NCI-H1092 treated with DMSO at 0.1 percent for 48 hours (cell line): ENCODE data around the gene AFF1.
"Not testable (repeated sequence)": the region's sequence is repeated elsewhere in the genome, so short reads cannot be mapped to it uniquely, and the experiment has no call there.

Experiments used
- DNase-seq: peaks from one replicate; lab custom pipeline; 2025; lab: John Stamatoyannopoulos, UW

Gene AFF1

DNA sequence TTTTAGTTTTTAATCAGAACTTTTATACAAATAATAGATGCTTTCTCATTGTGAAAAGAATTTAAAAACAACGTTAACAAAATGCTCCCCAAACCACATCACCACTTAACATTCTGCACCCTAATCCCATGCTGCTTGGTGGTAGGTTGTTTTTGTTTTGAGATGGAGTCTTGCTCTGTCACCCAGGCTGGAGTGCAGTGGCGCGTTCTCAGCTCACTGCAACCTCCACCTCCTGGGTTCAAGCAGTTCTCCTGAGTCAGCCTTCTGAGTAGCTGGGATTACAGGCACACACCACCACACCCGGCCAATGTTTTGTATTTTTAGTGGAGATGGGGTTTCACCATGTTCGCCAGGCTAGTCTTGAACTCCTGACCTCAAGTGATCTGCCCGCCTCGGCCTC, 102.4 kb downstream of the AFF1 start:
- not testable (repeated sequence) for DNase-seq

DNA sequence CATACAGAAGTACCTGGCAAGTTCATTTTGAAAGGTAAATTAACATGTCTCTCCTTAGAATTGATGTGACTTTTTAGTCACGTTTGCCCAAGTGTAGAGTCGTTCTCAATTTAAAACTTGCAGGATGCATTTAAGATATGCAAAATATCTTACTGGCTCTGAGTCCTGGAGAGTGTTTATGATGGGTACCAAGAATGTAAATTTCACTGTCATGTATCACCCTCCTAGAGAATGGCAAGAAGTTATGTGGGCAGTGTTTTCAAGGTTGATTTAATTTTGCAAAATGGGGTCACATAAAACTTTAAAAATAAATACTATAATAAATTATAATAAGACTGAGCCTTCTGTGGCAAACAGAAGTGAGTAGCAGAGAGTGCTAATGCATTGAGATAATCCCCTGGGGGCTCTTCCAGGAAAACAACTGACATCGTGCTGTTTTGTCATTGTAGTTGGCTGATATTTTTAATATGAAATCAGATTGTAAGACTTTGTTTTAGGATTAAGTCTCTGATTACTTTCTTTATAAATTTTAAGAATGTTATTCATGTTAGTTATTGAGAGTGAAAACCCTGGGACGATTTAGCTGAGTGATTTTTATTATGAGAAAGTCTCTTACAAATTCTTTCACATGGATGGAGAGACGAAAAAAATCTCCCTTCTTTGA, 103.0 kb downstream of the AFF1 start:
- DNase-seq, result no peak

DNA sequence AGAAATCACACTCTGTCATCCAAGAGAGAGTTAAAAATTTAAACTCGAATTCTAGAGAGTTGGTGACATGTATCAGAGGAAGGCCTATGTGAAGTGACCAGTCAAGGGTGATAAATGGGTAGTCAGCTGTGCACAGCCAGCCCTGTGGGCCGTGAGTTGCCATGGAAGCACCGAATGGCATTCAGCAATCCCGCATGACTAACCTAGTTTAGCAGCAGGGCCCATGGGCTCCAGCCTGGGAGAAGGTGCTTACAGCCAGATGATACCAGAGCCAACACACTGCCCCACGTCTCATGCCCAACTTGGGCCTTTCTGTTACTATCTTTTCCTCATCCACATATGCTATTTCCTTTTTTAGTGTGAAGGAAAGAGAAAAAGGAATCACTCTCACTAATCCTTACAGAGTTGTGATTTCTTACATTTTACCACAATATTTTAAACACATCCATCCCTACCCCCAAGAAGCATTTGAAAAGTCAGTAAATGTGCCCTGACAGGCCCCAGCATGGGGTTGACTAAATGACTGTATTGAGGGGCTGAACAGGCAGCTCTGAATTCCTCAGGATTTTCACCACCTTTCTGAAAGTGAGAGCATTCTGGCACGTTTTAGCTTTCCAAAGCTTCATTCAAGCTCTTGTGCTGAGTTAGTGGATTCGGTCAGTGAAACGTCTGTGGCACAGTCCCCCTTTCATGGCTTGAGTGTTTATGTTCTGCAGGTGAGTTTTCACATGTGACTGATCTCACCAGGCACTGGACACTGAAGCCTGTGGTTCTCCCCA, 104.2 kb downstream of the AFF1 start:
- peak; percentile 68 for DNase-seq

DNA sequence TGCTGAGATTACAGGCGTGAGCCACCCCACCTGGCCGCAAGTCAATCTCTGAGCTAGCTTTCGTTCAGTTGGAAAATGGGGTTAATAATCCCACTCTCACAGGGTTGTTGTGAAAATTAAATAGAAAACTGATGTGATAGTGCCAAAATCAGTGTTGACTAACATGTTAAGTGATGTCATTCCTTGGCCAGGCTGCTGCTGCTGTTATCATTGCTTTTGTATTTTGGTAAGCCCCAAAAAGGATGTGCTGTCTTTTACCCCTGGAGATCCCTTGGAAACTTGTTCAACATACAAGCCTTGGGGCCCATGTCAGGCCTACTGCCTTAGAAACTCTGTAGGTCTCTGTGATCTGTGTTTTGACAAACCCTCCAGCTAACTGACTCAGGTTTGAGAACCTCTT, 106.3 kb downstream of the AFF1 start:
- DNase-seq, result no peak

DNA sequence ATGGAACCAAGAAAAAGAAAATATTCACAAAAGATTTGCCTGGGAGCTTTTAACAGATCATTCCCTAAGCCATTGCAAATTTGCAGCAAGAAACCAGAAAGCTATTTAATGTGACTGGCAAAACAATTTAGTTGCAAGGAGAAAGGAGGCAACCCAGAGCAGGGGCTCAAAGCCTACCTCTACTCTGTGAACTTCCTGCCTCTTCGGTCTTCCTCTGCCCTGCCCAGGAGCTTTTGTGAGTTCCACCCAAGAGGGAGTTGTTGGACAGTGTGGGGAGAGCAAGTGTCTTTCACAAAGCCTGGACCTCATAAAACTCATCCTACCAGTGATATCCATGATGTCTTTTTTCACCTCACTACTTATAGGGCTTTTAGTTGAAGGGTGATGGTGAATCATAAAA, 107.4 kb downstream of the AFF1 start:
- DNase-seq, result no peak

DNA sequence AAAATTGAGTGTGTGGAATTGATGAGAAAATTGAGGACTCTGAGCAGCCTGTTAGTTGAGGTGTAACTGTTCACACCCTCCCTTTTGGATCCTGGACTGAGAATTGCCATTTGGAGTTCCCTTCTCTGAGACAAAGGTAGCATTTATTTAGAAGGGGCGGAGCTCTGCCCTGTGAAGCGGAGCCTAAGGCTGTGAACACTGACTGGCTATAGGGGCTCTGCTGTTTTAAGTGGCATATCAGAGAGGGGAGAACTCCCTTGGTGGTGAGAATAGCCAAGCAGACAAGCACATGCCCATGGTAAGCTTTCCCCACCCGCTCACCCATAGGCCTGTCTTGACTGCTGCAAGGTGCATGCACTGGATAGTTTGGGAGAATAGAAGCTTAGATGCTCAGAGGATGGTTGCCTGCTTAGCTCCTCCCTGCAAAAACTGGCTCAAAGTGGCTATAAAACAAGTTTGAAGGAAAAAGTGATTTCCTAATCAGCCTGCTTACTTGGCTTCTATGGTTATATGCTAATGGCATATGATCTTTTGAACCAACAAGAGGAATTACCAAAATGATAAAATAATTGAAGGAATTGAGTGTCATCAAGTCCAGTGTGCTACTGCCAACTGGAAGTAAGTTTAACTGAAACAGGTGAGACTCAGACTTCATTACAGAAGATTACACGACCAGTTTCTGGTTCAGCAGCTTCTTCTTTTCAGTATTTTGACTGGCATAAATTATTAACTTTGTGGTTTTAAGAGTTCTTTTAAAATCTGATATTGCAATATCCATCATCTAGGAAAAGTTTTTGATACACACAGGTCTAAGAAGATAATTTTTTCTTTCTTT, 108.4 kb downstream of the AFF1 start:
- no peak for DNase-seq

DNA sequence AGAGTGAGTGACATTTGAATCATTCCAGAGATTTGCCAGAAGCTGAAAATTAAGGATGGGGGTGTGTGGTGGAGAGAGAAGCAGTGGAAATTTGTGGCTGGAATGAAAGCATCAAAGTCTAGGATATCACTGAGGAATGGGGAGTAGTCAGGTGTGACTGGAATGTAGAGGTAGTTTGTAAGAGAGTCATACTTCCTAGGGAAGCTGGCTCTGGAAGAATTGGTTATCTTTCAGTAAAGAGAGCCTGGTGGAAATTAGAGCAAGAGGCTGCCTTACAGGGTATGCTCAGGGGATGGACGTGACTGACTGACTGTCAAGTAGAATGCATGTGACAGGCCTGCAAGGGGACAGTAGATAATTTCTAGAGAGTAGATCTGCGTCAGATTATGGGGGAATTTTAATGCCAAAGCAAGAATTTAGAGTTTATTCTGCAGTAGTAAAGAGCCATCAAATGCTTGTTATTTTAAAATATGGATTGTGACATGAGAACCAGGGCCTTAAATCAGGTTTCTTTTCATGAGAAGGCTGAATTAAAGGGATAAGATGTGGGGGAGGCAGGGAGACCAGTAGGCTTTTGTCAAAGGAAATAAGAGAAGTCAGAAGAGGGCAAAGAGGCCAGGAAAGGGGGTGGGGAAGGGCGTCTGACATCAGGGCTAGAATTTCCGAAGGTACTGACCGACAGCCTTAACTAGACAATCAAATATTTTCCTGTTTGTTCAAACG, 109.9 kb downstream of the AFF1 start:
- DNase-seq, result no peak

DNA sequence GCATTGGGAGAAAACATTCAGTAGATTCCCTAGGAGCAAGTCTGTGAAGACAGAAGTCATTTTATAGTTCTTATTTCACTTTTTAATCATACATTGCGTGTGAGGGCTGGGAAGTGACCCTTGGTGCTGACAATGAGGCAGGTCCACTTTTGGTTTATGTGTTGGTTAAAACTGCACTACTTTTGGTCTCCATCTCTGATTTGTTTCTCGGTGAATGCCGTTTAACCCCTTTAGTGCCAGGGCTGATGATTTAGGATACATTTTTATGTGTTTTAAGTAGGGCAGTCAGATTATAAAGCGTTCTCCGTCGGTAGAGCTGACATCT, 110.4 kb downstream of the AFF1 start:
- no peak for DNase-seq

DNA sequence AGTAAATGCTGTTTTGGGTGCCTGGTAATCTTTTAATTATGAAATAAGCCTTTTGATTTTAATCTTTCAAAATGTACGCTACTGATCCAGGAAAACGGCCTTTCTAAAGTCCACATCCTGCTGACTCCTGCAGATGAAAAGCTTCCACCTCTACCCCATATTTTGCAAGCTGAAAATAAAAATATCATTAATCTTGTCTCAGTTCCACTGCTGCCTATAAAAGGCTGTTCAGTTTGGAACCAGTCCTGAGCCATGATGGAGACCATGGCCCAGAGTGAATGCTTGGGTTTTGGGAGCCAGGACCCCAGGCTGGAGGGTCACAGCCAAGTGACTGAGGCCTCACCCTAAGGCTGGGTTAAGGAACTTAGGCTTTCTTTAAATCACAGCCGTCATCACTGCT, 110.8 kb downstream of the AFF1 start:
- DNase-seq, result no peak

DNA sequence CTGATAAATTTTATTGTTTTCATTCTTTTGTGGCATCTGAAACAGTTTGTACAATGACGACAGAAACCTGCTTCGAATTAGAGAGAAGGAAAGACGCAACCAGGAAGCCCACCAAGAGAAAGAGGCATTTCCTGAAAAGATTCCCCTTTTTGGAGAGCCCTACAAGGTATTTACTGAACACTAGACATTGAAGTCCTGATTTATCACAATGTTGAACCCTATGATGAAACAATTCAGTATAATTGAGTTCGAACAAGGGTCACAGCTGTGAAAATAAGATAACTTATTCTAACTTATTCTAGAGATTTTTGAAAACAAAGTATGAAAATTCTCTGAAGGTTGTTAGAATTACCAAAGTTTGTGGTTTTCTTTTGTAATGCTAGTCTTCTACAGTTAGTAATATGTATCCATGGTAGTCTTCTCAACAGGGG, 111.3 kb downstream of the AFF1 start:
- DNase-seq, result no peak

DNA sequence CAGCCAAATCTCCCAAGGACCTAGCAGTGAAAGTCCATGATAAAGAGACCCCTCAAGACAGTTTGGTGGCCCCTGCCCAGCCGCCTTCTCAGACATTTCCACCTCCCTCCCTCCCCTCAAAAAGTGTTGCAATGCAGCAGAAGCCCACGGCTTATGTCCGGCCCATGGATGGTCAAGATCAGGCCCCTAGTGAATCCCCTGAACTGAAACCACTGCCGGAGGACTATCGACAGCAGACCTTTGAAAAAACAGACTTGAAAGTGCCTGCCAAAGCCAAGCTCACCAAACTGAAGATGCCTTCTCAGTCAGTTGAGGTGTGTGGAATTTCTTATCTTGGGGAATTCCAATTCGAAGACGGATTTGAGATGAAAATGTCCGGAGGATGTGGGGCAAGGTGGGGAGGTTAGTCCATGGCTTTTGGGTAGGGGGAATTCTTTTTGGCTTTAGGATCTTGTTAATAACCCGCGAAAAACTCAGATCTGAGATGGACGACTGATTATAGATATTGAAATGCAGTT, 112.5 kb downstream of the AFF1 start:
- DNase-seq, result no peak

DNA sequence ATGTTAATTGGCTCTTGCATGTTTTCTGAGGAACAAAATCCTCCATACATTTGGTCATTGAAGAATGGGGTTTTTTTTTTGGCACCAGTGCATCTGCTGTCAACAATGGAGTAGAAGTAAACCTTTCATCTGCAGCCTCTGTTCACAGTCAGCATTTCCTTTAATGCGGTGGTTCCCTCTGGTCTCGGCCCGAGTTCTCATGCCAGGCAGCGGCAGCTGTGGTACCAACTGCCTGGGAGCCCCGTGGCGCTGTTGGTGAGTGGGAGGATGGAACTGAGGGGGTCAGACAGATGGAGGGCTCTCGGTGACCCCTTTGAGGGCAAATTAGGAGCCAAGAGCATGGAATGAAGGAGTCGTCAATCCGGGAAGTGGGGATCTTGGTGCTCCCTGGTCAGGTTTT, 114.7 kb downstream of the AFF1 start:
- peak; percentile 69 for DNase-seq

DNA sequence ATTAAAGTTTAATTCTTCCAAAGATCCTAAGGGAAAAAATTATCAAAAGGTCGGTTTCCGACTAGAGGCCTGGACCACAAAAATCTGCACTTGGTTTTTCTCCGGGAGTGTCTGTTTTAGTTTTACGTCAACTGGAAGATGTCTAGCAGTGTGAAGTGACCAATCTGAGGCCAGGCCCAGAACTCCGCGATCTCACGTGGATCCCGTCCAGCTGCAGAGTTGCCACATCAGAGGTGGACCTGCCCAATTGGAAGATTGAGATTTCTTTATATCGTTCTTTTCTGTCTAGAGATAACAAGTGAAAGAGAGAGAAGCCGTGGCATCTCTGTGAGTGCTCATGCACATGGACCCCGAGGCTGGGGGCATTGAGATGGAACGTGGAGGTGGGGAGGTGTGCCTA, 115.8 kb downstream of the AFF1 start:
- DNase-seq, result no peak

DNA sequence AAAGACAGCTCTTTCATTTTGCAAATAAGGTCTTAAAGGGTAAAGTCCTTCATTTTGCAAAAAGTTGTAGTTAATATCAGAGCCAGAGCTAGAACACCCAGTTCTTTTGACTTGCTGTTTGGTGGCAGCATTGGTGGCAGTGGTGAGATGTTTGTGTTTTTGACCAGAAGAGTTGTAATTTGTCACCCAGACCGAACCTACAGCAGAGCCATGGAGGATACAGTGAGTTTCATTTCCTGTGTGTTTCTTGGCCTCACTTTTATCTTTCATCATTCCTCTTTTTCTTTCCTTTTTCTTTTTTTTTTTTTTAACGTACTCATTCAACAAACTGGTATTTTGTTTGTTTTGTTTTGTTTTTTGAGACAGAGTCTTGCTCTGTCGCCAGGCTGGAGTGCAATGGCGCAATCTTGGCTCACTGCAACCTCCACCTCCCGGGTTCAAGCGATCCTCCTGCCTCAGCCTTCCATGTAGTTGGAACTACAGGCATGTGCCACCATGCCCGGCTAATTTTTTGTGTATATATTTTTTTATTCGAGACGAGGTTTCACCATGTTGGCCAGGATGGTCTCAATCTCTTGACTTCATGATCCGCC, 116.4 kb downstream of the AFF1 start:
- DNase-seq, result no peak

DNA sequence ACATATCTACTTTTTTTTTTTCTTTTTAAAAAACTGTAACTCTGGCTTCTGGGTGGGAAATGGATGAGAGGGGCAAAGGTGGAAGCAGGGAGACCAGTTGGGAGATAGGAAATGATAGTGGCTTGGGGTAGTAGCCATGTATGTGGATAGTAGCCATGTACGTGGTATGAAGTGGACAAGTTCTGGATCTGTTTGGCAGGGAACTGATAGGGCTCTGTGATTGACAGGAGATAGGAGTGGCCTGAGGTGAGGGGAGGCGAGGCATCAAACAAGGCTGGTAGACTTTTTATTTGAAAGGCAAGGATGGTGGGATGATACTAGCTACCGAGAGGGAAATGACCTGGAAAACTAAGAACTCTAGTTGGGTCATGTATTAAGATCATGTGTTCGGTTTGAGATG, 117.8 kb downstream of the AFF1 start:
- no peak for DNase-seq

DNA sequence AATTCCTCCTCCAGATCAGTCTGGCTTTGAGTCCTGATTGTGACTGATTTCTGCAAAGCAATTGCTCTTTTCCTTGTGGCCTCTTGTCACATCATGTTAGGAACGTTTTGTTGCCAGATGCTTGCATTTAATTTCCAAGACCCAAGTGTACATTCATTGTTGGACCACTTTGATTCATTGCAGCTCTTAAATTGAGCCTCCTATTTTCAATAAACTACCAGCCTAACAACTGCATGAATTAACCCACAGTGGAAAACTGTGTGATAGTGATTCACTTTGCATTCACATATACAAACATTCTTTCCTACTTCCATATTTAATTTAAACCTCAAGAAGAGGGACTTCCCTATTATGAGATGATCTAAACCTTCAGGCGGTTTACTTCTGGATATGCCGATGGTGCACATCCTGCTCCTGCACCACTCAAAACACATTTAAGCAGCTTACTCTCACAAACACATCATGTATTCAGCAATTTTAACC, 118.4 kb downstream of the AFF1 start:
- no peak for DNase-seq

DNA sequence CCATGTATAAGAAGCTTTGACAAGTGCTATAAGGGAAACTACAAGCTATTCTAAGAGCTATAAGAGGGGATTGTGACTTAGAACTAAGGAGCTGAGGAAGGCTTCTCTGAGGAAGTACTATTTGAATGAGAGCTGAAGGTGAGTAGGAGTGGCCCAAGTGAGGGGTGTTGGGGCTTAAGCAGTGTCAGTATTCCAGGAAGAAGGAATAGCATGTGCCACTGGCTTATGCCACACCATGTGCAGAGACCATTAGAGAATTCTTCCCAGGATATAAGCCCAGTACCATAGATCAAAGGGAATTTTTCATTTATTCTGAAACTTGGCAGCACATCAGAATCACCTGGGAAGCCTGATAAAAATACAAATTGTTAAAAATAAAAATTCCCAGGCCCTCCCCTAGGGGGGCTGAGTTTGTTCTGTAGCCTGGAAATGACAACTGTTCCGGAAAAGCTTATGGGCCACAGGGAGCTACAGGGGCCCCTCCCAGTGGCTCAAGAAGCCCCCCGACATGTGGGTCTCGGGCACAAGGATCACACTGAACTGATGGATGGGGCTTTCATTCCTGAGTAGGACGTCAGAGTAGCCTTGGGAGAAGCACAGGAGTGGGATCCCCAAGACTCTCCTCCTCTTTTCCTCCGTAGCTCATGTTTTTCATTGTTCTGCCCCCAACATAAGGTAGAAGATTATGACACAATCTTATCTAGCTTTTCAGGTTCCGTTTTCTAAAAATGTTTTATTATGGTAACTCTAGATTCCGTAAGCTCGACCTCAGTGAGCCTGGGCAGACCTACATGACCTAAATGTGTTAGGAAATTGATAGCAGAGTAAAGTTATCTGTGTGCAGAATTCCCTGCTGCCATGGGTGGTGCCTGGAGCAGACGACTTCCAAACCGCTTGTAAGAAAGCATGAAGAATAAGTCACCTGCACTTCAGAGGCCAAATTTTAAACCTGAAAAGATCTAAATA, 119.3 kb downstream of the AFF1 start:
- DNase-seq, result no peak

DNA sequence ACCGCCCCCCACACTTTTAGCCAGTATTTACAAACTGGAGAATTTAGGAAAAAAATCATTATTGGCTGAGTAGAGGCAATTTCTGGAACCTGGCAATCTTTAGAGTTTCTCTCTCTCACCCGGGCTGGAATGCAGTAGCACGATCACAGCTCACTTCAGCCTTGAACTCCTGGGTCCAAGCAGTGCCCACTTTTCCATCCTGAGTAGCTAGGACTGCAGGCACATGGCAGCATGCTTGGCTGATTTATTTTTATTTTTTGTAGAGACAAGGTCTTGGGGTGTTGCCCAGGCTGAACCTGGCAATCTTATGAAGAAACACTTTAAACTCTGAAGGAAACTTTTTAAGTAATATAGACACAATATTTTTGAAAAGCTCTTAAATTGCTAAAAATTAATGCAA, 120.1 kb downstream of the AFF1 start:
- DNase-seq, result no peak

DNA sequence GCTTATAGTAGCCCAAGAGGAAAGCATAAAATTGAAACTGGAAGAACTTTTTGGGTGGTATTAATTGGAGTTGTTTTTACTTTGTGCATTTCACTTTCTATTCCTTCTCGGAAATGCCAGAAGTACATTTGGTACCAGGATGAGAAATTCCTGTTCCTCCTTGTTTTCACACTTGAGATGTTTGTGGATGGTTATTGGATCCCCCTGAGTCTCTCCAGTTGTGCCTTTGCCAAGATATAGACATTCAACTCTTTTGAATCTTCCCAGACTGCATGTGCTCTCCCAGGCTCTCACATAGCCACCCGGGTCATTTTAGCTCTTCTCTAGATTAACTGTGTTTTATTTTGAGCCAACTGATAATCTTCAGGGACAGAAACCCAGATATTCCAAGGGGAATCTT, 120.5 kb downstream of the AFF1 start:
- no peak for DNase-seq

DNA sequence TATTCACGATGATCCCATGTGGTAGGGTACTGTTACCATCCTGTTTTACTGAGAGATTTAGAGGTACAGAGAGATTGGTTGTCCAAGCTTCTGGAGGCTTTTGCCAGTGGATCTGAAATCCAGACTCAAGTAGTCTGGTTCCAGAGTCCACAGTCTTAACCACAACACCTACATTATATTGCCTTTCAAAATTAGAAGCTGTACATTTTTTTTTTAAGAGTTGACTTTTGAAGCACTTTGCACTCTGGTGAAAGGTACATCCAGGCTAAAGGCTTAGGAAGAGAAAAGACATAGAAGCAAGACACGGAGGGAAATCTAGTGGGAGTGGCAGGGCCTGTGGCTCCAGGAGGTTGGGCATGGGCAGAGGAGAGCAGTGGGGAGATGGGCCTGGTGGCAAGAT, 122.1 kb downstream of the AFF1 start:
- DNase-seq, result no peak
